Measurements from ENCODE around the gene WDR37. TPM values are rescaled to one million over a fixed set of nuclear protein-coding genes. Genes with fewer than 3 reads are reported as not detected.

Gene WDR37
- total and polyA plus RNA-seq, 2 donors (not counting 1 experiment from before 2014, with no cell fraction given): 17.3 to 33.2 TPM

- no peaks in the 10 kb centered on the region for H3K9me3 ChIP-seq (ENCODE audit: control extremely low read depth in 1 of 3, control insufficient read depth in 2 of 3, insufficient read depth in 1 of 3, low read length in 2 of 3)
- H3K4me1 ChIP-seq (ENCODE audit: control insufficient read depth in 2 of 2, insufficient read depth in 2 of 2, low read length in 2 of 2): no peaks in the 10 kb centered on the region
- Mint-ChIP-seq H3K27ac (no peak overlapping the region), H3K9me3 (ENCODE audit: insufficient read depth) (no peaks in the 10 kb centered on the region), H3K4me3 (no peak overlapping the region), H3K27me3 (peaks cover 33% of the 10 kb centered on the region), H3K4me1 (no peaks in the 10 kb centered on the region)
- no peak overlapping the region for H3K4me2 ChIP-seq (replicated peaks; ENCODE audit: low read depth, low read length, poor library complexity, severe bottlenecking)
- no peak overlapping the region for H3K4me3 ChIP-seq (ENCODE audit: control extremely low read depth in 1 of 5, extremely low read depth in 1 of 5, insufficient read depth in 1 of 5, low read depth in 2 of 5, low read length in 4 of 5)
- no peak overlapping the region for H2AFZ ChIP-seq (ENCODE audit: insufficient read depth, low read depth, low read length, poor library complexity, severe bottlenecking)
- ATAC-seq (ENCODE audit: low read depth): no peak
- CTCF ChIA-PET: no interaction called here
- no peaks in the 10 kb centered on the region for H3K27me3 ChIP-seq (replicated peaks in 1 of 4; ENCODE audit: control extremely low read depth in 1 of 4, control insufficient read depth in 3 of 4, insufficient read depth in 4 of 4, low read length in 3 of 4)
- no peak for TF ChIP-seq EZH2 (IDR thresholded peaks at IDR 0.05; ENCODE audit: borderline replicate concordance, insufficient read depth, low read depth, low read length, poor library complexity, severe bottlenecking)
- TF ChIP-seq CTCF (IDR thresholded peaks at IDR 0.05): no peak
- H3K79me2 ChIP-seq (ENCODE audit: control insufficient read depth, insufficient read depth, low read length): no peaks in the 10 kb centered on the region
- intact Hi-C loops (cut with micrococcal nuclease): no loop called here
- H4K20me1 ChIP-seq (ENCODE audit: control insufficient read depth, insufficient read depth, low read length, poor library complexity, severe bottlenecking): no peaks in the 10 kb centered on the region
- no peak overlapping the region for H3K9ac ChIP-seq (ENCODE audit: low read length)
- POLR2A ChIA-PET: no interaction called here
- no peak for DNase-seq
- H3K36me3 ChIP-seq (replicated peaks in 1 of 2; ENCODE audit: control extremely low read depth in 1 of 2, control insufficient read depth in 1 of 2, extremely low read depth in 1 of 2, insufficient read depth in 2 of 2, low read length in 1 of 2): no peaks in the 10 kb centered on the region
- WGBS (ENCODE audit: insufficient coverage): 86% methylated on average over 20 of the region's 20 CpGs
- no peak overlapping the region for H3K27ac ChIP-seq (ENCODE audit: low read length in 2 of 2)
Measured at GRCh38 chr10:1153805-1154351, 97.7 kb downstream of the WDR37 start.

GRCh38 chr10:1154531-1155295, 98.5 kb downstream of the WDR37 start:
- DNase-seq: no peak
- intact Hi-C loops (cut with micrococcal nuclease): no loop called here

More at GRCh38 chr10:1154531-1155295, 98.5 kb downstream of the WDR37 start:
- Histone ChIP-seq H3K9me3 (ENCODE audit: control extremely low read depth in 1 of 3, control insufficient read depth in 2 of 3, insufficient read depth in 1 of 3, low read length in 2 of 3) (no peaks in the 10 kb centered on the region), H3K36me3 (replicated peaks in 1 of 2; ENCODE audit: control extremely low read depth in 1 of 2, control insufficient read depth in 1 of 2, extremely low read depth in 1 of 2, insufficient read depth in 2 of 2, low read length in 1 of 2) (no peaks in the 10 kb centered on the region), H3K27me3 (replicated peaks in 1 of 4; ENCODE audit: control extremely low read depth in 1 of 4, control insufficient read depth in 3 of 4, insufficient read depth in 4 of 4, low read length in 3 of 4) (no peaks in the 10 kb centered on the region), H3K4me2 (replicated peaks; ENCODE audit: low read depth, low read length, poor library complexity, severe bottlenecking) (no peak overlapping the region), H3K4me3 (ENCODE audit: control extremely low read depth in 1 of 5, extremely low read depth in 1 of 5, insufficient read depth in 1 of 5, low read depth in 2 of 5, low read length in 4 of 5) (no peak overlapping the region), H2AFZ (ENCODE audit: insufficient read depth, low read depth, low read length, poor library complexity, severe bottlenecking) (no peak overlapping the region), H3K79me2 (ENCODE audit: control insufficient read depth, insufficient read depth, low read length) (no peaks in the 10 kb centered on the region), H4K20me1 (ENCODE audit: control insufficient read depth, insufficient read depth, low read length, poor library complexity, severe bottlenecking) (no peaks in the 10 kb centered on the region), H3K9ac (ENCODE audit: low read length) (no peak overlapping the region), H3K4me1 (ENCODE audit: control insufficient read depth in 2 of 2, insufficient read depth in 2 of 2, low read length in 2 of 2) (no peaks in the 10 kb centered on the region), H3K27ac (ENCODE audit: low read length in 2 of 2) (no peak overlapping the region)
- Mint-ChIP-seq H3K27ac (no peak overlapping the region), H3K4me1 (no peaks in the 10 kb centered on the region), H3K4me3 (no peak overlapping the region), H3K9me3 (ENCODE audit: insufficient read depth) (no peaks in the 10 kb centered on the region), H3K27me3 (peaks cover 29% of the 10 kb centered on the region)
- 84% methylated on average over 8 of the region's 9 CpGs for WGBS (ENCODE audit: insufficient coverage)
- POLR2A ChIA-PET: no interaction called here
- ATAC-seq (ENCODE audit: low read depth): no peak
- TF ChIP-seq EZH2 (IDR thresholded peaks at IDR 0.05; ENCODE audit: borderline replicate concordance, insufficient read depth, low read depth, low read length, poor library complexity, severe bottlenecking) (no peak), CTCF (IDR thresholded peaks at IDR 0.05) (no peak)
- CTCF ChIA-PET: interaction anchor here (1.0 kb wide), 1 partner anchor 9 kb away, joined by 4 read pairs; no protein-coding TSS in a partner anchor

All from B cell (primary cell).